Loucy (cell line): Measurements from ENCODE around the gene CSNK2A2.

Source experiments
- H2AFZ ChIP-seq: fragments of 200-600 bp; sonication (generic); 2 replicates; pipeline ENCODE4 v1.6.0; 2016; ENCODE audit warnings: antibody characterized with exemption, mild to moderate bottlenecking, low read length, moderate library complexity
- H3F3A ChIP-seq: fragments of 200-600 bp; 2 replicates; pipeline ENCODE4 v1.6.0; 2016; ENCODE audit warnings: antibody characterized with exemption, low read depth, mild to moderate bottlenecking
- H3K27me3 ChIP-seq: fragments of 200-600 bp; sonication (generic); 2 replicates; pipeline ENCODE4 v1.6.1; 2014; ENCODE audit warnings: low read length, mild to moderate bottlenecking; ENCODE audit not compliant: insufficient read depth, poor library complexity, severe bottlenecking
- H3K36me3 ChIP-seq: fragments of 200-600 bp; sonication (generic); 2 replicates; pipeline ENCODE4 v1.6.1; 2016; ENCODE audit warnings: low read length; ENCODE audit not compliant: insufficient read depth
- H3K4me1 ChIP-seq: fragments of 200-600 bp; sonication (generic); 2 replicates; pipeline ENCODE4 v1.5.1; 2014; ENCODE audit warnings: low read length, mild to moderate bottlenecking; ENCODE audit not compliant: insufficient read depth, poor library complexity, severe bottlenecking
- H3K4me2 ChIP-seq: fragments of 200-600 bp; sonication (generic); 2 replicates; pipeline ENCODE4 v1.6.0; 2014; ENCODE audit warnings: antibody characterized with exemption, low read length, low read depth, mild to moderate bottlenecking; ENCODE audit not compliant: poor library complexity, severe bottlenecking
- H3K4me3 ChIP-seq: fragments of 200-600 bp; sonication (generic); 2 replicates; pipeline ENCODE4 v1.5.1; 2014; ENCODE audit warnings: low read length, mild to moderate bottlenecking, mixed read lengths; ENCODE audit not compliant: poor library complexity, severe bottlenecking
- H3K79me2 ChIP-seq: fragments of 200-600 bp; sonication (generic); 2 replicates; pipeline ENCODE4 v1.6.1; 2014; ENCODE audit warnings: low read length; ENCODE audit not compliant: insufficient read depth
- H3K9ac ChIP-seq: fragments of 200-600 bp; sonication (generic); 2 replicates; pipeline ENCODE4 v1.6.0; 2014; ENCODE audit warnings: mild to moderate bottlenecking, low read depth, low read length, moderate library complexity; ENCODE audit not compliant: poor library complexity, severe bottlenecking
- H3K9me2 ChIP-seq: fragments of 200-600 bp; sonication (generic); replicated peaks from 2 replicates; pipeline ENCODE4 v1.6.1; 2016; ENCODE audit warnings: low read depth, low read length, mixed read lengths
- H3K9me3 ChIP-seq: fragments of 200-600 bp; sonication (generic); 2 replicates; pipeline ENCODE4 v1.6.1; 2014; ENCODE audit warnings: mild to moderate bottlenecking, antibody characterized with exemption, low read length, low read depth; ENCODE audit not compliant: insufficient read depth
- H4K20me1 ChIP-seq: fragments of 200-600 bp; sonication (generic); 2 replicates; pipeline ENCODE4 v1.6.0; 2014; ENCODE audit warnings: antibody characterized with exemption, low read length, mild to moderate bottlenecking; ENCODE audit not compliant: insufficient read depth, poor library complexity, severe bottlenecking
- CTCF ChIP-seq: fragments of 200-600 bp; sonication (generic); conservative IDR thresholded peaks from 2 replicates; pipeline ENCODE4 v1.5.1; 2014; ENCODE audit warnings: mild to moderate bottlenecking, antibody characterized with exemption, low read length
- EZH2phosphoT487 ChIP-seq: fragments of 200-600 bp; IDR thresholded peaks from 2 replicates; pipeline ENCODE4 v1.6.1; 2018; ENCODE audit warnings: antibody characterized with exemption, mild to moderate bottlenecking, moderate library complexity, borderline replicate concordance

CSNK2A2 gene

GRCh38 chr16:58196898-58197313 is 1.0 kb downstream of the CSNK2A2 start:
- Histone ChIP-seq H3K79me2 (peaks cover 55% of the 10 kb centered on the region), H3K9me2 (no peaks in the 10 kb centered on the region), H4K20me1 (peaks cover 44% of the 10 kb centered on the region), H3K4me2 (peak overlapping the region; percentile 93), H3F3A (no peaks in the 10 kb centered on the region), H2AFZ (no peak overlapping the region), H3K9ac (peak overlapping the region; percentile 83), H3K36me3 (peaks cover 16% of the 10 kb centered on the region), H3K4me3 (peak overlapping the region; percentile 78), H3K27me3 (no peaks in the 10 kb centered on the region), H3K9me3 (no peaks in the 10 kb centered on the region), H3K4me1 (peaks cover 38% of the 10 kb centered on the region)
- TF ChIP-seq EZH2phosphoT487 (no peak), CTCF (no peak)

- Histone ChIP-seq H2AFZ (no peak overlapping the region), H3K4me2 (peak overlapping the region; percentile 93), H3K9ac (peak overlapping the region; percentile 23), H4K20me1 (peaks cover 44% of the 10 kb centered on the region), H3K9me2 (no peaks in the 10 kb centered on the region), H3K4me3 (peak overlapping the region; percentile 78), H3F3A (no peaks in the 10 kb centered on the region), H3K79me2 (peaks cover 64% of the 10 kb centered on the region), H3K27me3 (no peaks in the 10 kb centered on the region), H3K4me1 (peaks cover 40% of the 10 kb centered on the region), H3K9me3 (no peaks in the 10 kb centered on the region), H3K36me3 (peaks cover 24% of the 10 kb centered on the region)
- TF ChIP-seq EZH2phosphoT487: no peak
- TF ChIP-seq CTCF: no peak
Measured at GRCh38 chr16:58195771-58196170, 2.1 kb downstream of the CSNK2A2 start.

GRCh38 chr16:58195344-58195743 is 2.6 kb downstream of the CSNK2A2 start:
- H3K4me2 ChIP-seq: peak overlapping the region; percentile 93
- peak overlapping the region; percentile 78 for H3K4me3 ChIP-seq
- H3K4me1 ChIP-seq: peaks cover 42% of the 10 kb centered on the region
- no peaks in the 10 kb centered on the region for H3K9me3 ChIP-seq
- H3F3A ChIP-seq: no peaks in the 10 kb centered on the region
- peaks cover 28% of the 10 kb centered on the region for H3K36me3 ChIP-seq
- peaks cover 69% of the 10 kb centered on the region for H3K79me2 ChIP-seq
- H3K9me2 ChIP-seq: no peaks in the 10 kb centered on the region
- TF ChIP-seq EZH2phosphoT487: no peak
- no peak for TF ChIP-seq CTCF
- H3K27me3 ChIP-seq: no peaks in the 10 kb centered on the region
- H3K9ac ChIP-seq: peak overlapping the region; percentile 23
- no peak overlapping the region for H2AFZ ChIP-seq
- H4K20me1 ChIP-seq: peaks cover 47% of the 10 kb centered on the region
